KMS-11 (cell line): Measurements from ENCODE around the gene ZNF283.

Source experiments
- H2AFZ ChIP-seq: fragments of 200-600 bp; sonication (generic); 2 replicates; pipeline ENCODE4 v1.6.1; 2016; ENCODE audit warnings: antibody characterized with exemption, mixed run types, low read depth
- H3K27ac ChIP-seq: fragments of 200-600 bp; sonication (generic); 2 replicates; pipeline ENCODE4 v1.6.1; 2016; ENCODE audit warnings: mild to moderate bottlenecking, mixed run types
- H3K27me3 ChIP-seq: fragments of 200-600 bp; sonication (generic); 2 replicates; pipeline ENCODE4 v1.6.1; 2017; ENCODE audit warnings: mild to moderate bottlenecking, low read depth, mixed run types, moderate library complexity; ENCODE audit not compliant: insufficient read depth
- H3K36me3 ChIP-seq: fragments of 200-600 bp; sonication (generic); 2 replicates; pipeline ENCODE4 v1.6.1; 2017; ENCODE audit warnings: mild to moderate bottlenecking, mixed run types; ENCODE audit not compliant: insufficient read depth
- H3K4me1 ChIP-seq: fragments of 200-600 bp; sonication (generic); 2 replicates; pipeline ENCODE4 v1.6.1; 2016; ENCODE audit warnings: mild to moderate bottlenecking, low read depth, mixed run types; ENCODE audit not compliant: poor library complexity, severe bottlenecking
- H3K4me2 ChIP-seq: fragments of 200-600 bp; sonication (generic); 2 replicates; pipeline ENCODE4 v1.7.0; 2016; ENCODE audit warnings: mild to moderate bottlenecking, mixed run types
- H3K4me3 ChIP-seq: fragments of 200-600 bp; sonication (generic); IDR thresholded peaks from 2 replicates; pipeline ENCODE4 v1.6.1; 2017; ENCODE audit warnings: low read depth, low read length, mixed read lengths; ENCODE audit not compliant: insufficient read depth
- H3K79me2 ChIP-seq: fragments of 200-600 bp; sonication (generic); 2 replicates; pipeline ENCODE4 v1.6.1; 2016; ENCODE audit warnings: low read depth, mixed run types; ENCODE audit not compliant: insufficient read depth
- H3K9ac ChIP-seq: fragments of 200-600 bp; sonication (generic); 2 replicates; pipeline ENCODE4 v1.6.1; 2016; ENCODE audit warnings: mild to moderate bottlenecking, mixed run types
- H4K20me1 ChIP-seq: fragments of 200-600 bp; sonication (generic); 2 replicates; pipeline ENCODE4 v1.6.1; 2016; ENCODE audit warnings: mild to moderate bottlenecking, mixed run types; ENCODE audit not compliant: insufficient read depth
- TF ChIP-seq, protein P1 (sequence below): fragments of 200-600 bp; sonication (generic); conservative IDR thresholded peaks from 2 replicates; pipeline ENCODE4 v1.6.1; 2017; ENCODE audit warnings: low read depth, mild to moderate bottlenecking, antibody characterized with exemption, low read length, moderate library complexity, mixed read lengths

The ZNF283 gene

DNA sequence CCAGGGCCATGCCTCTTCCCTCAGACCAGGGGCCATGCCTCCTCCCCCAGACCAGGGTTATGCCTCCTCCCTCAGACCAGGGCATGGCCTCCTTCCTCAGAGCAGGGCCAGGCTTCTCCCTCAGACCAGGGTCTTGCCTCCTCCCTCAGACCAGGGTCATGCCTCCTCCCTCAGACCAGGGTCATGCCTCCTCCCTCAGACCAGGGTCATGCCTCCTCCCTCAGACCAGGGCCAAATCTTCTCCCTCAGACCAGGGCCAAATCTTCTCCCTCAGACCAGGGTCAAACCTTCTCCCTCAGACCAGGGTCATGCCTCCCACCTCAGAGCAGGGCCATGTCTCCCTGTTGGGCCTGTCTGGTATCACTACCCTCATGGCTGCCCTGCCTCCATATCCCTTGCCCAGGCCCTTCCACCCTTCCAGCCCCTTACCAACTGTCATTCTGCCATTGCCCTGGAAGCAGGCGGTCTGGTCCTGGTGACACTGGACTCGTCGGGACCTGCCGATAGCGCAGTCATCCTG is 29.0 kb upstream of the ZNF283 start:
- H3K4me3 ChIP-seq: no peak overlapping the region

DNA sequence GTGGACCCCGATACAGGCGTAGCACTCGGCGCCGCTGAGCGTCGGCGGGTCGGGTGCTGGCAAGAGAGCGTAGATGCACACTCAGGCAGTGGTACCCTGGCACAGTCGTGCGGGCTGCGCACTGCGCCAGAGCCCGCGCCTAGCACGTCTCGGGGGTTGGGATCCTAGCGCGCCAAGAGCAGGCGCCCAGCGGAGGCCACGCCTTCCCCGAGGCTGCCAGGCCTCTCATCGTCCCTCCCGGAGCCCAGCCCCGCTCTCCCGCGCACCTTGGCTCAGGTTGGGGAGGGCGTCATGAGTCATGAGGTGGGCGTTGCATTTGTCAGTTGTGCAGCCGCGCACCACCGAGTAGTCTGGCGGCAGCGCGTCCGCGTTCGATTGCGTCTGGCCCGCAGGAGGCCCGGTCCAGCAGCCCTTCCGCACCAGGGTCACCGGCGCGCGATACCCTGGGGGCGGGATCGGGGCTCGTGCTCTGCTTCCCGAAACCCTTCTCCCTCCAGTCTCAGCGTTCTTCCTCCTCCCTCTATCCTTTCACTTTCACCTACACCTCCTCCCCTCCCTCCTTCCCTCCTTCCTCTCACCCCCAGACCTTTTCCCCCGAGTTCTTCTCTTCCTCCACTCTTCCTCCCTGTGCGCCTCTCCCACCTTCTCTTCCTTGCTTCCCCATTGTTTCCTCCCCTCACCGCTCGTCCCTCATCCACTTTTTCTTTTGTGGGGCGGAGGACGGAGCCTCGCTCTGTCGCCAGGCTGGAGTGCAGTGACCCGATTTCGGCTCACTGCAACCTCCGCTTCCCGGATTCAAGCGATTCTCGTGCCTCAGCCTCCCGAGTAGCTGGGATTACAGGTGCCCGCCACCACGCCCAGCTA is 28.3 kb upstream of the ZNF283 start:
- no peak overlapping the region for H3K9ac ChIP-seq
- no peak overlapping the region for H3K4me2 ChIP-seq
- H3K4me3 ChIP-seq: no peak overlapping the region

More for the DNA sequence above, 29.0 kb upstream of the ZNF283 start:
- no peaks in the 10 kb centered on the region for H3K79me2 ChIP-seq
- TF ChIP-seq, protein P1, sequence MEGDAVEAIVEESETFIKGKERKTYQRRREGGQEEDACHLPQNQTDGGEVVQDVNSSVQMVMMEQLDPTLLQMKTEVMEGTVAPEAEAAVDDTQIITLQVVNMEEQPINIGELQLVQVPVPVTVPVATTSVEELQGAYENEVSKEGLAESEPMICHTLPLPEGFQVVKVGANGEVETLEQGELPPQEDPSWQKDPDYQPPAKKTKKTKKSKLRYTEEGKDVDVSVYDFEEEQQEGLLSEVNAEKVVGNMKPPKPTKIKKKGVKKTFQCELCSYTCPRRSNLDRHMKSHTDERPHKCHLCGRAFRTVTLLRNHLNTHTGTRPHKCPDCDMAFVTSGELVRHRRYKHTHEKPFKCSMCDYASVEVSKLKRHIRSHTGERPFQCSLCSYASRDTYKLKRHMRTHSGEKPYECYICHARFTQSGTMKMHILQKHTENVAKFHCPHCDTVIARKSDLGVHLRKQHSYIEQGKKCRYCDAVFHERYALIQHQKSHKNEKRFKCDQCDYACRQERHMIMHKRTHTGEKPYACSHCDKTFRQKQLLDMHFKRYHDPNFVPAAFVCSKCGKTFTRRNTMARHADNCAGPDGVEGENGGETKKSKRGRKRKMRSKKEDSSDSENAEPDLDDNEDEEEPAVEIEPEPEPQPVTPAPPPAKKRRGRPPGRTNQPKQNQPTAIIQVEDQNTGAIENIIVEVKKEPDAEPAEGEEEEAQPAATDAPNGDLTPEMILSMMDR: no peak
- H3K4me1 ChIP-seq: no peaks in the 10 kb centered on the region
- no peak overlapping the region for H3K27ac ChIP-seq
- H3K4me2 ChIP-seq: no peak overlapping the region
- H2AFZ ChIP-seq: no peak overlapping the region
- H3K27me3 ChIP-seq: no peaks in the 10 kb centered on the region
- no peaks in the 10 kb centered on the region for H4K20me1 ChIP-seq
- H3K9ac ChIP-seq: no peak overlapping the region
- no peaks in the 10 kb centered on the region for H3K36me3 ChIP-seq

GRCh38 chr19:43799502-43800142 is 27.5 kb upstream of the ZNF283 start:
- no peak overlapping the region for H3K4me3 ChIP-seq
- no peaks in the 10 kb centered on the region for H3K36me3 ChIP-seq
- no peak overlapping the region for H3K9ac ChIP-seq
- no peak overlapping the region for H3K27ac ChIP-seq
- TF ChIP-seq, protein P1: no peak
- no peaks in the 10 kb centered on the region for H4K20me1 ChIP-seq
- no peaks in the 10 kb centered on the region for H3K27me3 ChIP-seq
- no peaks in the 10 kb centered on the region for H3K79me2 ChIP-seq
- H3K4me1 ChIP-seq: no peaks in the 10 kb centered on the region
- H2AFZ ChIP-seq: no peak overlapping the region
- no peak overlapping the region for H3K4me2 ChIP-seq

More for the DNA sequence above, 28.3 kb upstream of the ZNF283 start:
- Histone ChIP-seq H3K36me3 (no peaks in the 10 kb centered on the region), H4K20me1 (no peaks in the 10 kb centered on the region), H3K27me3 (no peaks in the 10 kb centered on the region), H3K79me2 (no peaks in the 10 kb centered on the region), H3K4me1 (no peaks in the 10 kb centered on the region), H2AFZ (no peak overlapping the region), H3K27ac (no peak overlapping the region)
- TF ChIP-seq, protein P1: no peak

DNA sequence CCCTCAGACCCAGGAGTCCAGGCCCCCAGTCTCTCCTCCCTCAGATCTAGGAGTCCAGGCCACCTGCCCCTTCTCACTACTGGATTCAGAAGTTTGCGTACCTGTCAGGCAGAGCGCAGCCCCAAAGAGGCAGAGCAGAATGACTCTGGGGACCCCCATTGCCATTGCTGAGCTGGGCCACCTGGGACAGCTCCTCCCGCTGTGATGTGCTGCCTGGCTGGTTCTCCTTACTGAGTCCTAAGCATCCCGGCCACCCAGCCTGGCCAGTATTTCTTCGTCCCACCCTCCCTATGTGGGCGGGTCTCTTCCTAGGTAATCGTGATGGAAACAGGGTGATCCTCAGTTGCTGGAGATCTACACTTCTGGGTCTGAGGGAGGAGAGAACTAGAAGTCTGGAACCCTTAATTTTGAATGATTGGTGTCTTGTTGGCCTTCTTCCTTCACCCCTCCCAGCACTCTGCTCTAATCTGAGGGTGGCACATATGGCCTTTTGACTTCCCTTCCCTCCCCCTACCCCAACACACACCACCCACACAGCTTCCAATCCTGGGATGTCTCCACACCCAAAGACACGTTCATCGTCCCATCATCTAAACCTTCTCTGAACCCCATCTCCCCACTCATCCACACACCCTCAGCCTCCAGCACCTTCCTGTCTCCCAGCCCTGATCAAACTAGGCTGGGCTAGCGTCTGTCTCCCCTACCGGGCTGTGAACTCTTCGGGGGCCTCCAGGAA is 24.7 kb upstream of the ZNF283 start, which contains the start of gene LYPD5:
TSS of gene LYPD5 (minus strand) at position 232 of the 736 bp plus-strand sequence. CDS start at position 165, 67 bp downstream.
- Histone ChIP-seq H3K27me3 (no peaks in the 10 kb centered on the region), H3K27ac (no peak within 1 kb of the TSS), H3K9ac (no peak within 1 kb of the TSS), H3K4me1 (no peaks in the 10 kb centered on the region), H3K36me3 (no peaks in the 10 kb centered on the region), H3K4me2 (no peak within 1 kb of the TSS), H3K4me3 (no peak within 1 kb of the TSS), H4K20me1 (no peaks in the 10 kb centered on the region), H3K79me2 (no peaks in the 10 kb centered on the region), H2AFZ (no peak within 1 kb of the TSS)
- TF ChIP-seq, protein P1: no peak
